K562 (cell line): ENCODE results near the gene ASCC1.

Experiments
- ATF1 ChIP-seq, 2 experiments: fragments of 450-650 bp in 1 of 2; IDR thresholded peaks; 2 replicates each; pipeline ENCODE4 v1.6.1; 2016; ENCODE audit warnings: missing compliant biosample characterization in 1 of 2, missing genetic modification characterization in 1 of 2
- BRCA1 ChIP-seq, 2 experiments: fragments of 450-650 bp in 1 of 2; sonication (generic) in 1 of 2; formaldehyde crosslinking in 1 of 2; IDR thresholded peaks; 2 replicates each; pipeline versions ENCODE4 v1.5.0 to v1.6.1; 2017 to 2020; ENCODE audit warnings: mild to moderate bottlenecking in 1 of 2, missing genetic modification reagents in 1 of 2
- CBX5 ChIP-seq: IDR thresholded peaks from 2 replicates; pipeline ENCODE4 v1.6.1; 2014; ENCODE audit warnings: low read depth, borderline replicate concordance
- CCNT2 ChIP-seq: IDR thresholded peaks from 2 replicates; pipeline ENCODE4 v1.6.1; 2011; ENCODE audit warnings: borderline replicate concordance, low read depth, mild to moderate bottlenecking, moderate library complexity, mixed read lengths, low read length; ENCODE audit not compliant: insufficient read length; ENCODE audit errors: extremely low read depth
- CEBPB ChIP-seq: fragments of 450-650 bp; IDR thresholded peaks from 2 replicates; pipeline ENCODE4 v1.6.1; 2016; ENCODE audit warnings: missing genetic modification characterization, missing compliant biosample characterization
- MYNN ChIP-seq, 2 experiments: sonication (generic); formaldehyde crosslinking in 1 of 2; IDR thresholded peaks; 2 replicates each; pipeline versions ENCODE4 v1.5.0 to v1.6.1; 2016 to 2020; ENCODE audit warnings: antibody characterized with exemption in 1 of 2, missing genetic modification reagents in 1 of 2
- PPARD ChIP-seq: fragments of 250-450 bp; sonication (Bioruptor Pico); IDR thresholded peaks from 2 replicates; pipeline ENCODE4 v1.8.0; 2022; ENCODE audit warnings: inconsistent platforms, mild to moderate bottlenecking, moderate library complexity
- SMARCC2 ChIP-seq: fragments of 450-650 bp; IDR thresholded peaks from 2 replicates; pipeline ENCODE4 v1.6.1; 2017; ENCODE audit warnings: antibody characterized with exemption, moderate library complexity, mild to moderate bottlenecking, low read depth
- ZNF347 ChIP-seq: fragments of 450-650 bp; formaldehyde crosslinking; IDR thresholded peaks from 2 replicates; pipeline ENCODE4 v1.4.0; 2020; ENCODE audit warnings: low read depth, mild to moderate bottlenecking, moderate library complexity
- TF ChIP-seq, protein P1 (sequence below): fragments of 250-450 bp; sonication (Bioruptor Pico); IDR thresholded peaks from 2 replicates; pipeline ENCODE4 v1.8.0; 2021; ENCODE audit warnings: mild to moderate bottlenecking, moderate library complexity
- TF ChIP-seq, protein P2 (sequence below), 3 experiments: IDR thresholded peaks in 2 of 3; conservative IDR thresholded peaks in 1 of 3; 2 replicates each; pipeline ENCODE4 v1.5.1; 2011 to 2012; ENCODE audit warnings: low read length in 3 of 3, mild to moderate bottlenecking in 3 of 3, control low read depth in 2 of 3, improper control_type of control experiment in 1 of 3, inconsistent platforms in 1 of 3, low read depth in 1 of 3, mixed read lengths in 1 of 3, moderate library complexity in 1 of 3; ENCODE audit not compliant: insufficient read depth in 2 of 3
- TF ChIP-seq, protein P3 (sequence below): sonication (generic); formaldehyde crosslinking; IDR thresholded peaks from 2 replicates; pipeline ENCODE4 v1.8.0; 2022; ENCODE audit warnings: mild to moderate bottlenecking, missing genetic modification reagents
- TF ChIP-seq, protein P4 (sequence below): sonication (generic); formaldehyde crosslinking; IDR thresholded peaks from 2 replicates; pipeline ENCODE4 v1.8.0; 2022; ENCODE audit warnings: missing genetic modification reagents, mild to moderate bottlenecking, borderline replicate concordance

DNA sequence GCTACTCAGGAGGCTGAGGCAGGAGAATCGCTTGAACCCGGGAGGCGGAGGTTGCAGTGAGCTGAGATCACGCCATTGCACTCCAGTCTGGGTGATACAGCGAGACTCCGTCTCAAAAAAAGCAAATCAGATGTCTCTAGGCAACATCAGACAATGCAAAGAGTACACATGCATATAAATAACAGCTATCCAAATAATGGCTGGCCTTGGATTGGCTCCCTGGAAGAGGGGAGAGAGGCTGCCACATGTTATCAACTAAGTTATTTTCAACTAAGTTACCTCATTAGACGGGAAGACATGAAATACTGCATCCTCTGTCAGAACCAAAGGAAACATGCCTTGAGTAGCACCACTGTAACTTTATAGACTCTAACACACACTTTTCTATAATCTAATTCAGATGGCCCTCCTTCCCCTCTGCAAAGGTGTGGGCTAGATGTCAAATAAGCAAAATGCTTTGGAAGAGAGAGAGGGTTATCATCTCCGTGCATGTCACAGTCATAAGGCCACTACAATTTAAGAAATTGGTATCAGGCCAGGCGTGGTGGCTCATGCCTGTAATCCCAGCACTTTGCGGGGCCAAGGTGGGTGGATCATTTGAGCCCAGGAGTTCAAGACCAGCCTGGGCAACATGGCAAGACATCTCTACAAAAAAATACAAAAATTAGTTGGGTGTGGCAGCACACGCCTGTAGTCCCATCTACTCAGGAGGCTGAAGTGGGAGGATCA lies 105.2 kb downstream of the ASCC1 start:
- TF ChIP-seq CBX5 (no peak), CEBPB (tag) (no peak), BRCA1 (IDR thresholded peaks at IDR 0.05) (no peak), BRCA1 (CRISPR knock-in tag; IDR thresholded peaks at IDR 0.05) (no peak), MYNN (IDR thresholded peaks at IDR 0.05) (no peak), MYNN (CRISPR knock-in tag; IDR thresholded peaks at IDR 0.05) (no peak), PPARD (CRISPR knock-in tag) (no peak), ZNF347 (CRISPR knock-in tag) (no peak), CCNT2 (no peak), SMARCC2 (no peak), ATF1 (CRISPR knock-in tag; IDR thresholded peaks at IDR 0.05) (no peak), ATF1 (tag; IDR thresholded peaks at IDR 0.05) (no peak)
- TF ChIP-seq, protein P1, sequence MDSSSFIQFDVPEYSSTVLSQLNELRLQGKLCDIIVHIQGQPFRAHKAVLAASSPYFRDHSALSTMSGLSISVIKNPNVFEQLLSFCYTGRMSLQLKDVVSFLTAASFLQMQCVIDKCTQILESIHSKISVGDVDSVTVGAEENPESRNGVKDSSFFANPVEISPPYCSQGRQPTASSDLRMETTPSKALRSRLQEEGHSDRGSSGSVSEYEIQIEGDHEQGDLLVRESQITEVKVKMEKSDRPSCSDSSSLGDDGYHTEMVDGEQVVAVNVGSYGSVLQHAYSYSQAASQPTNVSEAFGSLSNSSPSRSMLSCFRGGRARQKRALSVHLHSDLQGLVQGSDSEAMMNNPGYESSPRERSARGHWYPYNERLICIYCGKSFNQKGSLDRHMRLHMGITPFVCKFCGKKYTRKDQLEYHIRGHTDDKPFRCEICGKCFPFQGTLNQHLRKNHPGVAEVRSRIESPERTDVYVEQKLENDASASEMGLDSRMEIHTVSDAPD (CRISPR knock-in tag), result no peak
- TF ChIP-seq, protein P2, sequence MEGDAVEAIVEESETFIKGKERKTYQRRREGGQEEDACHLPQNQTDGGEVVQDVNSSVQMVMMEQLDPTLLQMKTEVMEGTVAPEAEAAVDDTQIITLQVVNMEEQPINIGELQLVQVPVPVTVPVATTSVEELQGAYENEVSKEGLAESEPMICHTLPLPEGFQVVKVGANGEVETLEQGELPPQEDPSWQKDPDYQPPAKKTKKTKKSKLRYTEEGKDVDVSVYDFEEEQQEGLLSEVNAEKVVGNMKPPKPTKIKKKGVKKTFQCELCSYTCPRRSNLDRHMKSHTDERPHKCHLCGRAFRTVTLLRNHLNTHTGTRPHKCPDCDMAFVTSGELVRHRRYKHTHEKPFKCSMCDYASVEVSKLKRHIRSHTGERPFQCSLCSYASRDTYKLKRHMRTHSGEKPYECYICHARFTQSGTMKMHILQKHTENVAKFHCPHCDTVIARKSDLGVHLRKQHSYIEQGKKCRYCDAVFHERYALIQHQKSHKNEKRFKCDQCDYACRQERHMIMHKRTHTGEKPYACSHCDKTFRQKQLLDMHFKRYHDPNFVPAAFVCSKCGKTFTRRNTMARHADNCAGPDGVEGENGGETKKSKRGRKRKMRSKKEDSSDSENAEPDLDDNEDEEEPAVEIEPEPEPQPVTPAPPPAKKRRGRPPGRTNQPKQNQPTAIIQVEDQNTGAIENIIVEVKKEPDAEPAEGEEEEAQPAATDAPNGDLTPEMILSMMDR (IDR thresholded peaks at IDR 0.05 in 2 of 3, conservative IDR thresholded peaks at IDR 0.05 in 1 of 3; ENCODE audit: insufficient read depth in 2 of 3, low read depth in 1 of 3, low read length in 3 of 3), result no peak
- TF ChIP-seq, protein P3, sequence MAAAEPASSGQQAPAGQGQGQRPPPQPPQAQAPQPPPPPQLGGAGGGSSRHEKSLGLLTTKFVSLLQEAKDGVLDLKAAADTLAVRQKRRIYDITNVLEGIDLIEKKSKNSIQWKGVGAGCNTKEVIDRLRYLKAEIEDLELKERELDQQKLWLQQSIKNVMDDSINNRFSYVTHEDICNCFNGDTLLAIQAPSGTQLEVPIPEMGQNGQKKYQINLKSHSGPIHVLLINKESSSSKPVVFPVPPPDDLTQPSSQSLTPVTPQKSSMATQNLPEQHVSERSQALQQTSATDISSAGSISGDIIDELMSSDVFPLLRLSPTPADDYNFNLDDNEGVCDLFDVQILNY (CRISPR knock-in tag), result no peak
- TF ChIP-seq, protein P4, sequence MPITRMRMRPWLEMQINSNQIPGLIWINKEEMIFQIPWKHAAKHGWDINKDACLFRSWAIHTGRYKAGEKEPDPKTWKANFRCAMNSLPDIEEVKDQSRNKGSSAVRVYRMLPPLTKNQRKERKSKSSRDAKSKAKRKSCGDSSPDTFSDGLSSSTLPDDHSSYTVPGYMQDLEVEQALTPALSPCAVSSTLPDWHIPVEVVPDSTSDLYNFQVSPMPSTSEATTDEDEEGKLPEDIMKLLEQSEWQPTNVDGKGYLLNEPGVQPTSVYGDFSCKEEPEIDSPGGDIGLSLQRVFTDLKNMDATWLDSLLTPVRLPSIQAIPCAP (CRISPR knock-in tag), result no peak
